ENCODE results near the gene CCDC191. TPM values are rescaled to one million over a fixed set of nuclear protein-coding genes. Genes with fewer than 3 reads are reported as not detected.

Gene CCDC191
- total RNA-seq, 1 donor from 2014 or later = 4.9 TPM

- H3K4me3 Mint-ChIP-seq = no peak overlapping the region
- H3K4me1 Mint-ChIP-seq = no peaks in the 10 kb centered on the region
- H3K27me3 Mint-ChIP-seq (ENCODE audit: insufficient read depth, low read depth) = no peaks in the 10 kb centered on the region
- no peak for DNase-seq (ENCODE audit: low spot score)
- H3K27ac Mint-ChIP-seq = no peak overlapping the region
- TF ChIP-seq, protein P1, sequence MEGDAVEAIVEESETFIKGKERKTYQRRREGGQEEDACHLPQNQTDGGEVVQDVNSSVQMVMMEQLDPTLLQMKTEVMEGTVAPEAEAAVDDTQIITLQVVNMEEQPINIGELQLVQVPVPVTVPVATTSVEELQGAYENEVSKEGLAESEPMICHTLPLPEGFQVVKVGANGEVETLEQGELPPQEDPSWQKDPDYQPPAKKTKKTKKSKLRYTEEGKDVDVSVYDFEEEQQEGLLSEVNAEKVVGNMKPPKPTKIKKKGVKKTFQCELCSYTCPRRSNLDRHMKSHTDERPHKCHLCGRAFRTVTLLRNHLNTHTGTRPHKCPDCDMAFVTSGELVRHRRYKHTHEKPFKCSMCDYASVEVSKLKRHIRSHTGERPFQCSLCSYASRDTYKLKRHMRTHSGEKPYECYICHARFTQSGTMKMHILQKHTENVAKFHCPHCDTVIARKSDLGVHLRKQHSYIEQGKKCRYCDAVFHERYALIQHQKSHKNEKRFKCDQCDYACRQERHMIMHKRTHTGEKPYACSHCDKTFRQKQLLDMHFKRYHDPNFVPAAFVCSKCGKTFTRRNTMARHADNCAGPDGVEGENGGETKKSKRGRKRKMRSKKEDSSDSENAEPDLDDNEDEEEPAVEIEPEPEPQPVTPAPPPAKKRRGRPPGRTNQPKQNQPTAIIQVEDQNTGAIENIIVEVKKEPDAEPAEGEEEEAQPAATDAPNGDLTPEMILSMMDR (IDR thresholded peaks at IDR 0.05) = no peak
- TF ChIP-seq EZH2 (IDR thresholded peaks at IDR 0.05) (no peak), EZH2phosphoT487 (IDR thresholded peaks at IDR 0.05) (no peak)
- Histone ChIP-seq H4K20me1 (ENCODE audit: low read depth) (no peaks in the 10 kb centered on the region), H3K9ac (no peak overlapping the region), H3K27me3 (no peaks in the 10 kb centered on the region), H3K79me2 (ENCODE audit: low read depth) (no peaks in the 10 kb centered on the region), H3K27ac (no peak overlapping the region), H3K36me3 (peaks cover 11% of the 10 kb centered on the region), H3K4me1 (no peaks in the 10 kb centered on the region), H2AFZ (replicated peaks) (no peak overlapping the region), H3K4me3 (no peak overlapping the region), H3F3A (ENCODE audit: low read depth) (no peaks in the 10 kb centered on the region), H3K9me3 (ENCODE audit: low read depth) (no peaks in the 10 kb centered on the region), H3K4me2 (no peak overlapping the region)
- H3K9me3 Mint-ChIP-seq = no peaks in the 10 kb centered on the region
- peaks cover 39% of the 10 kb centered on the region for H3K36me3 Mint-ChIP-seq
Observed at GRCh38 chr3:114081037-114081436, 24.7 kb upstream of the CCDC191 start.

DNA sequence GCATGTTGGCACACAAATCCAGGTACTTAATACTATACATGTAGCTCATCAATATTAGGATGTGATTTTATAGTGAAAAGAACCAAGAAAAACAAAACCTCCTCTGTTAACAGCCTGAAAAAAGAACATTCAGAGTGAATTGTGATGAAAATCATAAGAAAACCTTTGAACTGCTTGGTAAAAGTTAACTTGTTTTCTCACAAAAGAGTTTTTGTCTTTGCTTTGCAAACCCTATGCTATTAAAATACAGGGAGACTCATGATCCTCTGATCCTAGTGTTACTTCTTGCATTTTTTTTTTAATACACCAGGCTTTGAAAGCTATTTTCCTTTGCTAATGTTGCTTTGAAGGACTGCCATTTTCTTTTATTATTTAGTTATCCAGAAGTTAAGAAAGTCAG, 23.9 kb upstream of the CCDC191 start:
- H3K27ac ChIP-seq = no peak overlapping the region
- H3K4me1 Mint-ChIP-seq = no peaks in the 10 kb centered on the region
- H3K9me3 ChIP-seq (ENCODE audit: low read depth) = no peaks in the 10 kb centered on the region
- H3F3A ChIP-seq (ENCODE audit: low read depth) = no peaks in the 10 kb centered on the region
- H3K79me2 ChIP-seq (ENCODE audit: low read depth) = no peaks in the 10 kb centered on the region
- no peak overlapping the region for H3K4me2 ChIP-seq
- H2AFZ ChIP-seq (replicated peaks) = no peak overlapping the region
- no peaks in the 10 kb centered on the region for H4K20me1 ChIP-seq (ENCODE audit: low read depth)
- no peak overlapping the region for H3K9ac ChIP-seq
- DNase-seq (ENCODE audit: low spot score) = no peak
- no peaks in the 10 kb centered on the region for H3K9me3 Mint-ChIP-seq
- no peak for TF ChIP-seq EZH2 (IDR thresholded peaks at IDR 0.05)
- TF ChIP-seq, protein P1 (IDR thresholded peaks at IDR 0.05) = no peak
- TF ChIP-seq EZH2phosphoT487 (IDR thresholded peaks at IDR 0.05) = no peak
- H3K27me3 Mint-ChIP-seq (ENCODE audit: insufficient read depth, low read depth) = no peaks in the 10 kb centered on the region
- no peaks in the 10 kb centered on the region for H3K27me3 ChIP-seq
- no peak overlapping the region for H3K27ac Mint-ChIP-seq
- H3K36me3 Mint-ChIP-seq = peaks cover 34% of the 10 kb centered on the region
- H3K4me3 Mint-ChIP-seq = no peak overlapping the region
- no peak overlapping the region for H3K4me3 ChIP-seq
- H3K36me3 ChIP-seq = peaks cover 8% of the 10 kb centered on the region
- H3K4me1 ChIP-seq = no peaks in the 10 kb centered on the region

DNA sequence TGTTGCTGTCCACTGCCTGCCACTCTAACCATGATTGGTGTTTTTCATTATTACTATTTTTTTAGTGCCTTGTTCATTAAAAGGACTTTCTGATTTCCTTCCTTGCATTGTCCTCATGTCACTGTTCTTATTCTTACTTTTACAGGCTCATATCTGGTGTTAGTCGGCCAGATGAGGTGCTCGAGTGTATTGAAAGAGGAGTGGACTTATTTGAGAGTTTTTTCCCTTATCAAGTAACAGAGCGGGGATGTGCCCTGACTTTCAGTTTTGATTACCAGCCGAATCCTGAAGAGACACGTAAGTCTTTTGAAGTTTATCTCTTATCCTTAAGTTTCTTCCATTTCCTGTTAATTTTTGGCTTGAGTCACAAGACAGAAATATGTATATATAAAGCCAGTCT, 23.4 kb upstream of the CCDC191 start:
- H3K9ac ChIP-seq = no peak overlapping the region
- H3K36me3 Mint-ChIP-seq = peaks cover 37% of the 10 kb centered on the region
- H3K9me3 ChIP-seq (ENCODE audit: low read depth) = no peaks in the 10 kb centered on the region
- H3F3A ChIP-seq (ENCODE audit: low read depth) = no peaks in the 10 kb centered on the region
- no peak overlapping the region for H3K27ac ChIP-seq
- no peaks in the 10 kb centered on the region for H3K27me3 ChIP-seq
- H3K79me2 ChIP-seq (ENCODE audit: low read depth) = no peaks in the 10 kb centered on the region
- no peak overlapping the region for H2AFZ ChIP-seq (replicated peaks)
- H3K4me1 ChIP-seq = no peaks in the 10 kb centered on the region
- no peaks in the 10 kb centered on the region for H3K4me1 Mint-ChIP-seq
- H4K20me1 ChIP-seq (ENCODE audit: low read depth) = no peaks in the 10 kb centered on the region
- H3K36me3 ChIP-seq = peaks cover 12% of the 10 kb centered on the region
- TF ChIP-seq, protein P1 (IDR thresholded peaks at IDR 0.05) = no peak
- TF ChIP-seq EZH2 (IDR thresholded peaks at IDR 0.05) (no peak), EZH2phosphoT487 (IDR thresholded peaks at IDR 0.05) (no peak)
- H3K27me3 Mint-ChIP-seq (ENCODE audit: insufficient read depth, low read depth) = no peaks in the 10 kb centered on the region
- DNase-seq (ENCODE audit: low spot score) = no peak
- H3K4me3 ChIP-seq = no peak overlapping the region
- no peaks in the 10 kb centered on the region for H3K9me3 Mint-ChIP-seq
- no peak overlapping the region for H3K4me2 ChIP-seq
- no peak overlapping the region for H3K27ac Mint-ChIP-seq
- no peak overlapping the region for H3K4me3 Mint-ChIP-seq

Data from neural progenitor cell (in vitro differentiated cells).